ENCODE data around the gene NPM3.

NPM3 gene

GRCh38 chr10:101782811-101783735 lies at the start of gene NPM3:
NPM3 (minus strand) TSS chr10:101783446; CDS start chr10:101783390, 56 bp downstream.
- peak; percentile 64 to 77 (median 73) for DNase-seq (ENCODE audit: low read depth in 2 of 3, low spot score in 2 of 3)

GRCh38 chr10:101832325-101832771 lies 49.1 kb upstream of the NPM3 start:
- DNase-seq (ENCODE audit: low read depth in 2 of 3, low spot score in 2 of 3) = no peak

- no peak for DNase-seq (ENCODE audit: low read depth in 2 of 3, low spot score in 2 of 3)
Measured at GRCh38 chr10:101831169-101831811, 48.0 kb upstream of the NPM3 start.

- DNase-seq (ENCODE audit: low read depth in 2 of 3, low spot score in 2 of 3) = peak; percentile 65 to 76 (median 72)
Measured at GRCh38 chr10:101830322-101831168, 47.3 kb upstream of the NPM3 start.

GRCh38 chr10:101829561-101830315 lies 46.5 kb upstream of the NPM3 start:
- no peak for DNase-seq (ENCODE audit: low read depth in 2 of 3, low spot score in 2 of 3)

GRCh38 chr10:101828766-101829551 lies 45.7 kb upstream of the NPM3 start:
- no peak for DNase-seq (ENCODE audit: low read depth in 2 of 3, low spot score in 2 of 3)

- DNase-seq (ENCODE audit: low read depth in 2 of 3, low spot score in 2 of 3) = no peak
Measured at GRCh38 chr10:101827919-101828600, 44.8 kb upstream of the NPM3 start.

- DNase-seq (ENCODE audit: low read depth in 2 of 3, low spot score in 2 of 3) = no peak
Measured at GRCh38 chr10:101826852-101827434, 43.7 kb upstream of the NPM3 start.

- DNase-seq (ENCODE audit: low read depth in 2 of 3, low spot score in 2 of 3) = no peak
Measured at GRCh38 chr10:101824736-101825135, 41.5 kb upstream of the NPM3 start.

GRCh38 chr10:101818872-101819633 lies 35.8 kb upstream of the NPM3 start:
- DNase-seq (ENCODE audit: low read depth in 2 of 3, low spot score in 2 of 3) = no peak

GRCh38 chr10:101818119-101818871 lies 35.0 kb upstream of the NPM3 start, which contains the start of gene OGA:
OGA (minus strand) TSS chr10:101818444; CDS start chr10:101818022, 422 bp downstream.
- DNase-seq (ENCODE audit: low read depth in 2 of 3, low spot score in 2 of 3) = peak; percentile 77 to 92 (median 88)

GRCh38 chr10:101817337-101818118 lies 34.3 kb upstream of the NPM3 start:
- DNase-seq (ENCODE audit: low read depth in 2 of 3, low spot score in 2 of 3) = peak in 1 of 3 experiments; percentile 20

- DNase-seq (ENCODE audit: low read depth in 2 of 3, low spot score in 2 of 3) = no peak
Measured at GRCh38 chr10:101816913-101817336, 33.7 kb upstream of the NPM3 start.

GRCh38 chr10:101816376-101816775 lies 33.1 kb upstream of the NPM3 start:
- no peak for DNase-seq (ENCODE audit: low read depth in 2 of 3, low spot score in 2 of 3)

- no peak for DNase-seq (ENCODE audit: low read depth in 2 of 3, low spot score in 2 of 3)
Measured at GRCh38 chr10:101814466-101815071, 31.3 kb upstream of the NPM3 start.

- no peak for DNase-seq (ENCODE audit: low read depth in 2 of 3, low spot score in 2 of 3)
Measured at GRCh38 chr10:101812606-101813005, 29.4 kb upstream of the NPM3 start.
